ENCODE data around the gene MARCHF6.
"Not testable (repeated sequence)": the region's sequence is repeated elsewhere in the genome, so short reads cannot be mapped to it uniquely, and the experiment has no call there.

The MARCHF6 gene

DNA sequence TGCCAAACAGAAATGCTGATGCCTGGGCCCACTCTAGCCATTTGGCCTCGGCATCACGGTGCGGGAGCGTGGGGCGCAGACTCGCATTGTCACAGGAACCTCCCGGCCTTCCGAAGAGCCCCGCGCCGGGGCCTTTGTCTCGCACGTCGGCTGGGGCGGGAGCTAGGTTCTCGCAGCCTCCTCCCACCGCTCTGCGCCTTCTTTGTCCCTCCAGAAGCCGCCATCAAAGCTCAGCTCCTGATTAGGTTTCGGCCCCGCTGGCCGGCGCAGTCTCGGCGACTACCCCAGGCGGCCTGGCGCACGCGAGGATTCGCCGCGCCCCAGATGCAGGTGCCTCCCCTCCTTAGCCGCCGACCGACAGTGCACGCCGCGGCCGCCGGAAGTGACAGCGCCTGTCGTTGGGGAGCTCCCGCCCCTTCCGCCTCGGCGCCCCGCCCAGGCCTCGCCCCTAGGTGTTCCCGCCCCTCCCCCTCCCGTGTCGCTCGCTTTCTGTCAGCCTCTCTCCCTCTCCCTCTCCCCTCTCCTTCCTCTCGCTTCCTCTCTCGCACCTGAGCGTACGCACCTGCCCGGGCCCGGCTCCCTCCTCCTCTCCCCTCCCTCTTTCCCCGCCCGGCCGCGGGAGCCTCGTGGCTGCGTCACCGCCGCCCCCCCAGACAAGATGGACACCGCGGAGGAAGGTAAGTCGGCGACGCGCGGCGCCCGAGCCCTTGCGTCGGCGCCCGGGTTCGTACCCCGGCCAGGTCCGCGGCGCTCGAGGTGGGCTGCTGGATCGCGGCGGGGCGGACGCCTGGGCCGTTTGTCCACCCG, at the start of gene MARCHF6:
TSS of gene MARCHF6 (plus strand) at position 455 of the 807 bp plus-strand sequence. CDS start at position 659, 204 bp downstream.
- DNase-seq (ENCODE audit: low spot score): peak; percentile 94

- peak; percentile 76 for DNase-seq (ENCODE audit: low spot score)
Observed at GRCh38 chr5:10303699-10304170, 49.8 kb upstream of the MARCHF6 start.

DNA sequence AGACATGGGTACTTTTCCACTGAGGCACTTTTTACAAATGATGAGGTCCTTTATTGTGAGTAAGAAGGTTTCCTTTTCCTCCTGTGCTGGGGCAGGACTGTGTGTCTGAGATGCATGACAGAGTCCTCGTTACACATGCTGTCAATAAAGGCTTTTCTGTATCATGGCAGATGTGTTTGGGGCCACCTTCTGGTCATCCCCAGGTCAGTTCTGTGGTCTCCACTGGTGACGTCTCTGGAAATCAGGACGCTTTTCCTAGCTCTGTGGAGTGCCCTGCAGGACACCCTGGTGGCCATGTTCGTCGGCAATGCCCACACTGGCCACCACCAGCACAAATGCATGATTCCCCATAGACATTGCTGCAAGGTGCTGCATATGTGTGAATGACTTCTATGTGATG, 48.6 kb upstream of the MARCHF6 start:
- peak; percentile 57 for DNase-seq (ENCODE audit: low spot score)

DNA sequence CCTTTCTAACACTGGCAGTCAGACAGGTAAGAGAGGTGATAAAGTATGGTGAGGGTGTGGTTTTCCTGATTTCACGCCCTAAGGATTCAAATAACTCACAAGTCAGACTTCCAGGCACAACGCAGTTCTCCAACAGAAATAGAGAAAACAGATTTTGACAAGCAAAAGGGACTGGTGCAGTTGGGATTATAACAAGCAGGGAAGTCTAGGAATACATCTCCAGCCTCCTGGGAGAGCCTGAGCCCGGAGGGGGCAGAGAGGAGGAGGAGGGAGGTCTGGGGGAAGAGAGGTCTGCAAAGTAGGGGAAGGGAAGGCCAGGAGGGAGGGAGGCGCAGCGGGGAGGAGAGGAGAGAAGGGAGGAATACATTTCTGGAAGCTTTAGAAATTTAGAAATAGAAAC, 47.4 kb upstream of the MARCHF6 start:
- DNase-seq (ENCODE audit: low spot score): no peak

DNA sequence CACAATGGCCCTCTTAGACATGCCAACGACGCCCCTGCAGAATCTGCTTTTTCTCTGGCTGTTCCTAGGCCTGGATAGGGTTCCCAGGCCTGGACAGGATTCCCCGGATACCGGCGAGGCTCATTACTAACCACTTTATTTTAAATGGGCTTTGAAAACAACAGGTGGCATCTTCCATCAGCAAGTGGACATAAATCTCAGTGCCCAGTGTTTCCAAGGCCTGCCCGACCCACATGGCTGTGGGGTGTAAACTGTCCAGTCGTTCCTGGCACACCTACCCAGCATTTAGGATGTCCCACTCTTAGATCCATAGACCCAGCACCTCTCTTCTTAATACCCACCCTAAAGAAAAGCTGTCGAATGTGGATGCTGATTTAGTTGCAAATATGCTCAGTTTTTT, 46.7 kb upstream of the MARCHF6 start:
- no peak for DNase-seq (ENCODE audit: low spot score)

DNA sequence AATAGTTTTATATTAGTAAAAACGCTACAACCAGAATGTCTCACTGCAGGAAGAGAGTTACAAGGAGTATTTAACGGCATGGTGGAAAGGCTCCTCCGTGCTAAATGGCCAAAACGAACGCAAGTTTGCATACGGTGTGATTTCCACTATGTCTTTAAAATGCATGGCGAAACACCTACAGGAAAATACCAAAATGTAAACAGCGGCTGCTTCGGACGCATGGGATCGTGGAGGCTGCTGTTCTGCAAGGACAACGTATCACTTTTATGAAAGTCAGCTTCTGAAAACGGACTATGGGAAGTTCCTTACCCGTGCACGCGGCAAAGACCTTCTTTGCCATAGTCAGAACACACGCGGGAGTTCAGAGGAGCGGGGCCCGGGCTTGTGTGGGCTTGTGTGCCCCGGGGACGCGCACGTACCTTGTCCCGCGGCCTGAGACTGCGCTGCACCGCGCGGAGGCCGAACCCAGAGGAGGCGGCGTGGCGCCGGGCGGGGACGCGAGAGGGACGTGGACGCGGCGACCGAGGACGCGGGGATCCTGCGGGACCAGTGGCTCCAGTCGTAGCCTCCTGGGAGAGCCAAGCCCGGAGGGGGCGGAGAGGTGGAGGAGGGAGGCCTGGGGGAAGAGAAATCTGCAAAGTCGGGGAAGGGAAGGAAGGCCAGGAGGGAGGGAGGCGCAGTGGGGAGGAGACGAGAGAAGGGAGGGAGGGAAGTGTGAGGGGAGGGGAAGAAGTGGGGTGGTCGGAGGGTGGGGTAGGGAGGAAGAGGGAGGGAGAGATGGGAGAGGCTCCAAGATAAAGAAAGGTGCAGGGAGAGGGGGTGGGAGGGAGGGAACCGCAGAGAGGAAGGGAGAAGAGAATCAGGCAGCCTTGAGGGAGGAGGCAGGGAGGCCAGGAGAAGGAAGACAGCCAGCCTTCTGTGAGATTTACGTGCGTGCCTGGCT, 46.0 kb upstream of the MARCHF6 start, which contains the start of gene CMBL:
TSS of gene CMBL (minus strand) at position 697 of the 943 bp plus-strand sequence. CDS start 17,140 bp downstream, outside the sequence.
- peak; percentile 50 for DNase-seq (ENCODE audit: low spot score)

- DNase-seq (ENCODE audit: low spot score): no peak
Observed at GRCh38 chr5:10308844-10309243, 44.7 kb upstream of the MARCHF6 start.

GRCh38 chr5:10310066-10310779, 43.3 kb upstream of the MARCHF6 start:
- DNase-seq (ENCODE audit: low spot score): no peak

GRCh38 chr5:10310835-10311570, 42.5 kb upstream of the MARCHF6 start:
- not testable (repeated sequence) for DNase-seq (ENCODE audit: low spot score)

GRCh38 chr5:10311595-10312425, 41.7 kb upstream of the MARCHF6 start:
- no peak for DNase-seq (ENCODE audit: low spot score)

- DNase-seq (ENCODE audit: low spot score): no peak
Observed at GRCh38 chr5:10315201-10315600, 38.3 kb upstream of the MARCHF6 start.

DNA sequence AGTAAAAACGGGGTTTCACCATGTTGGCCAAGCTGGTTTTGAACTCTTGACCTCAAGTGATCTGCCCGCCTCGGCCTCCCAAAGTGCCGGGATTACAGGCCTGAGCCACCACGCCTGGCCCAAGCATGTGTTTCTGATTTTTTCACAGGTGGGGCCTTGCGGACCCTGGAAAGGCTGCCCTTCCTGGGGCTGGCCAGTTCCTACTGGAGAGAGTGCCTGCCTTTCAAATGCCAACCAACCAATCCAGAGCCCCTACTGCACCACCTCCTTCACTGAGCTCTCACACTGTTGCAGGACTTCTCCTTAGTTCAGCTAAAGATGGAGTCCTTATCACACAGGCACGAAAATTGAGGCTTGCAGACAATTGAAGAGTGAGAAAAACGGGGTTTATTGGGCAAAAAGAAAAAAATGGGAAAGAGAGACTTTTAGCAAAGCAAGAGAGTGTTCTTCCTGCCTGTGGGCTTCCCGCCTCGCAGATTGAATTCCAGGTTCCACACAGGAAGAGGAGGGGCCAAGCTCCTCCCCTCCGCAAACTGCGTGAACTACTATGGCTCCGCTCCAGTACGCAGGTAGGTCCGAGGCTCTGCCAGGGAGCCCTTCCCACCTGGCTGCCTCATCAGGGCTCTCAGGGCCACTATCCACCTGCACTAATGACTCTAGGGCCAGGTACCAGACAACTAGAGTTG, 37.5 kb upstream of the MARCHF6 start:
- no peak for DNase-seq (ENCODE audit: low spot score)

- peak; percentile 26 for DNase-seq (ENCODE audit: low spot score)
Observed at GRCh38 chr5:10317825-10318682, 35.4 kb upstream of the MARCHF6 start.

DNA sequence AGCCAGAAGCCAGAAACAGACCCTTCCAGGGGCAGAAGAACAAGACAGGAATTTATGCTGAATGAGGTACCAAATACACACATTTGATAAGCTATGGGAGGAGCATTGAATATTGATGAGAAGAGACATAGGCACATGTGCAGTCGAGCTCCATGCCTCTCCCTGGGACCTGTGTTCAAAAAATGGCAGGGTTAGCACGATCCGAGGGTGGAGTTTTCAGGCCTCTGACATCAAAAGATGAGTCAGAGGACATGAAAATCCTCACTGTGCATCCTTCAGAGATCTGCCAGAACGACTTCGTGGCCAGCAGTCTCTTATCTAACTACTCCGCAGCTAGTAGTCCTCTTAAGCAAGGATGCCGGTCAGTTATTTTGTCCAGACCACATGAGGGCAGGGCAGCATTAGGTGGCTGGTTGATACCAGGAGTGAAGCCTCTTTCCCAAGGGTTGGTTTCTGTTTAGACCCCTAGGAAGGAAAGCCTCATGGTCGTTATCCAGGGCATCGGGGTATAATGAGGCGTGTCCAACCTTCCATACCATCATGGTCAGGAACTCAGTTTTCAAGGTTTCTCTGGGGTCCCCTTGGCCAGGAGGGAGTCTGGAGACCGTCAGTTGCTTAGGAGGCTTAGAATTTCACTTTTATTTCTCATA, 34.2 kb upstream of the MARCHF6 start:
- DNase-seq (ENCODE audit: low spot score): peak; percentile 73

- no peak for DNase-seq (ENCODE audit: low spot score)
Observed at GRCh38 chr5:10320793-10321192, 32.7 kb upstream of the MARCHF6 start.

GRCh38 chr5:10321882-10322281, 31.6 kb upstream of the MARCHF6 start:
- no peak for DNase-seq (ENCODE audit: low spot score)

GRCh38 chr5:10323588-10324488, 29.7 kb upstream of the MARCHF6 start:
- peak; percentile 24 for DNase-seq (ENCODE audit: low spot score)
